ENCODE data around the gene SUCLG1.
"Not testable (repeated sequence)": the region's sequence is repeated elsewhere in the genome, so short reads cannot be mapped to it uniquely, and the experiment has no call there.

SUCLG1 gene

GRCh38 chr2:84421197-84421596, 37.9 kb downstream of the SUCLG1 start:
- no peak overlapping the region for H3K9ac ChIP-seq (ENCODE audit: low read depth, low read length)
- 94% methylated on average over 2 of the region's 2 CpGs for WGBS
- no peaks in the 10 kb centered on the region for H3K4me1 ChIP-seq (ENCODE audit: insufficient read depth, low read length)

GRCh38 chr2:84417453-84418145, 41.5 kb downstream of the SUCLG1 start:
- H3K9me3 ChIP-seq (ENCODE audit: insufficient read depth, low read depth, low read length) = no peaks in the 10 kb centered on the region
- H3K4me3 ChIP-seq (ENCODE audit: low read length) = no peak overlapping the region
- H3K36me3 ChIP-seq (ENCODE audit: insufficient read depth, low read length) = no peaks in the 10 kb centered on the region
- no peak overlapping the region for H3K27ac ChIP-seq (ENCODE audit: low read depth, low read length)
- H3K9ac ChIP-seq (ENCODE audit: low read depth, low read length) = no peak overlapping the region
- H3K27me3 ChIP-seq (ENCODE audit: insufficient read depth, low read length) = no peaks in the 10 kb centered on the region
- H3K4me1 ChIP-seq (ENCODE audit: insufficient read depth, low read length) = no peaks in the 10 kb centered on the region
- WGBS = 89% methylated on average over 4 of the region's 4 CpGs

More at GRCh38 chr2:84421197-84421596, 37.9 kb downstream of the SUCLG1 start:
- Histone ChIP-seq H3K27ac (ENCODE audit: low read depth, low read length) (no peak overlapping the region), H3K36me3 (ENCODE audit: insufficient read depth, low read length) (peaks cover 9% of the 10 kb centered on the region; the same call in 1 of the 2 replicates), H3K4me3 (ENCODE audit: low read length) (no peak overlapping the region), H3K9me3 (ENCODE audit: insufficient read depth, low read depth, low read length) (no peaks in the 10 kb centered on the region), H3K27me3 (ENCODE audit: insufficient read depth, low read length) (no peaks in the 10 kb centered on the region)

DNA sequence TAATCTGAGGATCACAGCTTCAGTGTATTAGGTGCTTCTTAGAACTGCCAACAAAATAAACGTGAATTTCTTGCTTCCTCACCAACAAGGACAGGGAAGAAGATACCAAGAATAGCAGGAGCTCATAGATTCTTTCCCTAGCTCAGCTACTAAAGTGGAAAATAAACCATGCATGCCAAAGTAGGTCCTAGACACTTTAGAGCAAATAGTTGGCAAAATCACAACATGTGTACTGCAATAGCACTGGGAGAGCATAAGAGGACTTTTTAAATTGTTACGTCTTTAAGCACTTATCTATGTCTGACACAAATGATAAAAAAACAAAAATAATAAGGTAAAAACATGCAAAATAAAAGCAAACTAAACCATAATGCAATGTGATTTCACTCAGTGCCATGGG, 49.5 kb downstream of the SUCLG1 start:
- Histone ChIP-seq H3K4me1 (ENCODE audit: insufficient read depth, low read length) (no peaks in the 10 kb centered on the region), H3K27me3 (ENCODE audit: insufficient read depth, low read length) (no peaks in the 10 kb centered on the region), H3K9me3 (ENCODE audit: insufficient read depth, low read depth, low read length) (no peaks in the 10 kb centered on the region), H3K36me3 (ENCODE audit: insufficient read depth, low read length) (no peaks in the 10 kb centered on the region), H3K27ac (ENCODE audit: low read depth, low read length) (no peak overlapping the region), H3K4me3 (ENCODE audit: low read length) (no peak overlapping the region), H3K9ac (ENCODE audit: low read depth, low read length) (no peak overlapping the region)
- WGBS = 82% methylated on average over 1 of the region's 2 CpGs

DNA sequence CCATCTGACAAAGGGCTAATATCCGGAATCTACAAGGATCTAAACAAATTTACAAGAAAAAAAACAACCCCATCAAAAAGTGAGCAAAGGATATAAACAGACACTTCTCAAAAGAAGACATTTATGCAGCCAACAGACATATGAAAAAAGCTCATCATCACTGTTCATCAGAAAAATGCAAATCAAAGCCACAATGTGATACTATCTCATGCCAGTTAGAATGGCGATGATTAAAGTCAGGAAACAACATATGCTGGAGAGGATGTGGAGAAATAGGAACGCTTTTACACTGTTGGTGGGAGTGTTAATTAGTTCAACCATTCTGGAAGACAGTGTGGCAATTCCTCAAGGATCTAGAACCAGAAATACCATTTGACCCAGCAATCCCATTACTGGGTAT, 57.0 kb downstream of the SUCLG1 start:
- H3K27ac ChIP-seq (ENCODE audit: low read depth, low read length); H3K4me1 ChIP-seq (ENCODE audit: insufficient read depth, low read length); H3K36me3 ChIP-seq (ENCODE audit: insufficient read depth, low read length); H3K9ac ChIP-seq (ENCODE audit: low read depth, low read length); H3K27me3 ChIP-seq (ENCODE audit: insufficient read depth, low read length); H3K9me3 ChIP-seq (ENCODE audit: insufficient read depth, low read depth, low read length); H3K4me3 ChIP-seq (ENCODE audit: low read length): not testable (repeated sequence)
- WGBS = 93% methylated on average over 3 of the region's 3 CpGs

DNA sequence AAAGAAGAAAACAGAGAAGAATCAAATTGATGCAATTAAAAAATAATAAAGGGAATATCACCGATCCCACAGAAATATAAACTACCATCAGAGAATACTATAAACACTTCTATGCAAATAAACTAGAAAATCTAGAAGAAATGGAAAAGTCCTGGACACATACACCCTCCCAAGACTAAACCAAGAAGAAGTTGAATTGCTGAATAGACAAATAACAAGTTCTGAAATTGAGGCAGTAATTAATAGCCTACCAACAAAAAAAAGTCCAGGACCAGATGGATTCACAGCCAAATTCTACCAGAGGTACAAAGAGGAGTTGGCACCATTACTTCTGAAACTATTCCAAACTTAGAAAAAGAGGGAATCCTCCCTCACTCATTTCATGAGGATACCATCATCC, 59.2 kb downstream of the SUCLG1 start:
- not testable (repeated sequence) for H3K9me3 ChIP-seq (ENCODE audit: insufficient read depth, low read depth, low read length); H3K4me3 ChIP-seq (ENCODE audit: low read length); H3K9ac ChIP-seq (ENCODE audit: low read depth, low read length); H3K27me3 ChIP-seq (ENCODE audit: insufficient read depth, low read length); H3K27ac ChIP-seq (ENCODE audit: low read depth, low read length); H3K36me3 ChIP-seq (ENCODE audit: insufficient read depth, low read length); H3K4me1 ChIP-seq (ENCODE audit: insufficient read depth, low read length)
- WGBS = no CpG with 5 or more reads among the region's 1 CpG

GRCh38 chr2:84395820-84396219, 63.3 kb downstream of the SUCLG1 start:
- H3K36me3 ChIP-seq (ENCODE audit: insufficient read depth, low read length) = no peaks in the 10 kb centered on the region
- H3K4me1 ChIP-seq (ENCODE audit: insufficient read depth, low read length) = no peaks in the 10 kb centered on the region
- H3K27me3 ChIP-seq (ENCODE audit: insufficient read depth, low read length) = no peaks in the 10 kb centered on the region
- H3K9me3 ChIP-seq (ENCODE audit: insufficient read depth, low read depth, low read length) = peaks cover 10% of the 10 kb centered on the region; the same call in 1 of the 2 replicates
- H3K4me3 ChIP-seq (ENCODE audit: low read length) = no peak overlapping the region
- H3K27ac ChIP-seq (ENCODE audit: low read depth, low read length) = no peak overlapping the region
- 82% methylated on average over 3 of the region's 3 CpGs for WGBS
- no peak overlapping the region for H3K9ac ChIP-seq (ENCODE audit: low read depth, low read length)

- no peak overlapping the region for H3K9ac ChIP-seq (ENCODE audit: low read depth, low read length)
- H3K27ac ChIP-seq (ENCODE audit: low read depth, low read length) = no peak overlapping the region
- WGBS = 68% methylated on average over 2 of the region's 2 CpGs
- H3K4me3 ChIP-seq (ENCODE audit: low read length) = no peak overlapping the region
- no peaks in the 10 kb centered on the region for H3K36me3 ChIP-seq (ENCODE audit: insufficient read depth, low read length)
- H3K4me1 ChIP-seq (ENCODE audit: insufficient read depth, low read length) = no peaks in the 10 kb centered on the region
- no peaks in the 10 kb centered on the region for H3K27me3 ChIP-seq (ENCODE audit: insufficient read depth, low read length)
- H3K9me3 ChIP-seq (ENCODE audit: insufficient read depth, low read depth, low read length) = peaks cover 10% of the 10 kb centered on the region; the same call in 1 of the 2 replicates
Observed at GRCh38 chr2:84394628-84395027, 64.5 kb downstream of the SUCLG1 start.

DNA sequence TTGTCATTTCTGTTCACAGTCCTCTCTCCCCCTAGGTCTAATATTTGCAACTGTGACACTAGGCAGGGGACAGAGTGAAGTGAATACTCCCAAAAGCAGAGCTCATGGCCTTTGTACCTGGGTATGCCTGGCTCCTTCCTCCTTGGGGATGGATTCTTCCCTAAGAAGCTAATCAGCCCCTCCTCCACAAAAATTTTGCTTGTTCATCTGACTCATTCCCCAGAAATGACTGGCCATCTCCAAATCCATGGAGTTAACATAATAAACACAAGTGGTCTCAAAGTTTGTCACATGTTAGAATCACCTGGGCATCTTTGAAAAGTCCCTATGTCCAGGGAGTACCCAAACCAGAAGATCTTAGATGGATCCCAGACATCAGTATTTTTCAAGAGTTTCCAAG, 65.3 kb downstream of the SUCLG1 start:
- no peak overlapping the region for H3K9ac ChIP-seq (ENCODE audit: low read depth, low read length)
- H3K27ac ChIP-seq (ENCODE audit: low read depth, low read length) = no peak overlapping the region
- H3K4me3 ChIP-seq (ENCODE audit: low read length) = no peak overlapping the region
- H3K9me3 ChIP-seq (ENCODE audit: insufficient read depth, low read depth, low read length) = peaks cover 10% of the 10 kb centered on the region; the same call in 1 of the 2 replicates
- no peaks in the 10 kb centered on the region for H3K27me3 ChIP-seq (ENCODE audit: insufficient read depth, low read length)
- H3K4me1 ChIP-seq (ENCODE audit: insufficient read depth, low read length) = no peaks in the 10 kb centered on the region
- no peaks in the 10 kb centered on the region for H3K36me3 ChIP-seq (ENCODE audit: insufficient read depth, low read length)

GRCh38 chr2:84389794-84390193, 69.3 kb downstream of the SUCLG1 start:
- peaks cover 10% of the 10 kb centered on the region; the same call in 1 of the 2 replicates for H3K9me3 ChIP-seq (ENCODE audit: insufficient read depth, low read depth, low read length)
- no peaks in the 10 kb centered on the region for H3K27me3 ChIP-seq (ENCODE audit: insufficient read depth, low read length)
- no peak overlapping the region for H3K4me3 ChIP-seq (ENCODE audit: low read length)
- WGBS = 86% methylated on average over 1 of the region's 1 CpG
- H3K9ac ChIP-seq (ENCODE audit: low read depth, low read length) = no peak overlapping the region
- peaks cover 6% of the 10 kb centered on the region; the same call in 1 of the 2 replicates for H3K4me1 ChIP-seq (ENCODE audit: insufficient read depth, low read length)
- H3K36me3 ChIP-seq (ENCODE audit: insufficient read depth, low read length) = no peaks in the 10 kb centered on the region
- no peak overlapping the region for H3K27ac ChIP-seq (ENCODE audit: low read depth, low read length)

- 95% methylated on average over 9 of the region's 9 CpGs for WGBS
- Histone ChIP-seq H3K9me3 (ENCODE audit: insufficient read depth, low read depth, low read length) (peaks cover 10% of the 10 kb centered on the region; the same call in 1 of the 2 replicates), H3K27ac (ENCODE audit: low read depth, low read length) (no peak overlapping the region)
Observed at GRCh38 chr2:84388921-84389490, 70.1 kb downstream of the SUCLG1 start.

DNA sequence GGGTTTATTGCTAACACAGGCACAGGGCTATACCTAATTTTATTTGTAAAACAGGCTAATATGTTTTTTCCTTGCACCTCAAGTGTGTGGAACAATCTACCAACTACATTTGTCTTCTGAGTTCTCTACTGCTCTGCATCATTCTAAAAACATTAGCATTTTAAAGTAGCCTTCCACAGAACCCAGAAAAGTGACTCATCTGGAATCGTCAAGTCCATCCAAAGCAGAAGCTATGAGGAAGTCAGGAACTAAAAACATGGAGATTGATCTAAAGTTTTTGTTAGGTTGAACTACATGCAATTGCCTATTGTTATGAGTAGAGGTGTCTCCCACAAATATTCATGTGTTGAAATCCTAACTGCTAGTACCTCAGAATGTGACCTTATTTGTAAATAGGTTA, 70.9 kb downstream of the SUCLG1 start:
- 76% methylated on average over 1 of the region's 1 CpG for WGBS
- peaks cover 10% of the 10 kb centered on the region; the same call in 1 of the 2 replicates for H3K9me3 ChIP-seq (ENCODE audit: insufficient read depth, low read depth, low read length)
- no peaks in the 10 kb centered on the region for H3K36me3 ChIP-seq (ENCODE audit: insufficient read depth, low read length)
- H3K4me1 ChIP-seq (ENCODE audit: insufficient read depth, low read length) = peaks cover 6% of the 10 kb centered on the region; the same call in 1 of the 2 replicates
- H3K9ac ChIP-seq (ENCODE audit: low read depth, low read length) = no peak overlapping the region
- no peaks in the 10 kb centered on the region for H3K27me3 ChIP-seq (ENCODE audit: insufficient read depth, low read length)
- H3K27ac ChIP-seq (ENCODE audit: low read depth, low read length) = no peak overlapping the region
- no peak overlapping the region for H3K4me3 ChIP-seq (ENCODE audit: low read length)

More at GRCh38 chr2:84388921-84389490, 70.1 kb downstream of the SUCLG1 start:
- Histone ChIP-seq H3K27me3 (ENCODE audit: insufficient read depth, low read length) (no peaks in the 10 kb centered on the region), H3K4me3 (ENCODE audit: low read length) (no peak overlapping the region), H3K36me3 (ENCODE audit: insufficient read depth, low read length) (no peaks in the 10 kb centered on the region), H3K9ac (ENCODE audit: low read depth, low read length) (no peak overlapping the region), H3K4me1 (ENCODE audit: insufficient read depth, low read length) (peaks cover 6% of the 10 kb centered on the region; the same call in 1 of the 2 replicates)
